AML-193 (cell line): ENCODE data around the gene GABRB3.

ENCODE experiments used
- DNase-seq, 2 experiments: peaks; one replicate each; lab custom pipeline; 2025; lab: John Stamatoyannopoulos, UW

Gene GABRB3

GRCh38 chr15:26676115-26676514, 96.8 kb downstream of the GABRB3 start:
- DNase-seq: no peak

- DNase-seq: no peak
Observed at GRCh38 chr15:26674467-26674866, 98.4 kb downstream of the GABRB3 start.

GRCh38 chr15:26673445-26673844, 99.4 kb downstream of the GABRB3 start:
- no peak for DNase-seq

GRCh38 chr15:26670116-26670515, 102.8 kb downstream of the GABRB3 start:
- no peak for DNase-seq

- DNase-seq: no peak
Observed at GRCh38 chr15:26667222-26667988, 105.5 kb downstream of the GABRB3 start.

GRCh38 chr15:26665957-26666791, 106.7 kb downstream of the GABRB3 start:
- no peak for DNase-seq

GRCh38 chr15:26662283-26662682, 110.6 kb downstream of the GABRB3 start:
- no peak for DNase-seq

GRCh38 chr15:26661748-26662147, 111.1 kb downstream of the GABRB3 start:
- no peak for DNase-seq

GRCh38 chr15:26661107-26661506, 111.8 kb downstream of the GABRB3 start:
- DNase-seq: no peak

GRCh38 chr15:26660241-26660640, 112.6 kb downstream of the GABRB3 start:
- no peak for DNase-seq

- DNase-seq: no peak
Observed at GRCh38 chr15:26658290-26658689, 114.6 kb downstream of the GABRB3 start.

- no peak for DNase-seq
Observed at GRCh38 chr15:26656080-26656479, 116.8 kb downstream of the GABRB3 start.

- DNase-seq: no peak
Observed at GRCh38 chr15:26651909-26652308, 121.0 kb downstream of the GABRB3 start.

GRCh38 chr15:26648676-26649075, 124.2 kb downstream of the GABRB3 start:
- no peak for DNase-seq

- DNase-seq: no peak
Observed at GRCh38 chr15:26644948-26645347, 127.9 kb downstream of the GABRB3 start.

- DNase-seq: no peak
Observed at GRCh38 chr15:26641144-26641543, 131.7 kb downstream of the GABRB3 start.

GRCh38 chr15:26640601-26641000, 132.3 kb downstream of the GABRB3 start:
- DNase-seq: no peak

GRCh38 chr15:26639966-26640365, 132.9 kb downstream of the GABRB3 start:
- DNase-seq: no peak

- no peak for DNase-seq
Observed at GRCh38 chr15:26635614-26636013, 137.3 kb downstream of the GABRB3 start.

- no peak for DNase-seq
Observed at GRCh38 chr15:26635105-26635504, 137.8 kb downstream of the GABRB3 start.

- DNase-seq: no peak
Observed at GRCh38 chr15:26634319-26634718, 138.5 kb downstream of the GABRB3 start.

GRCh38 chr15:26632500-26632899, 140.4 kb downstream of the GABRB3 start:
- no peak for DNase-seq

- no peak for DNase-seq
Observed at GRCh38 chr15:26631894-26632293, 141.0 kb downstream of the GABRB3 start.
